Mononuclear cell (primary cell): ENCODE results near the gene LBP. TPM values are rescaled to one million over a fixed set of nuclear protein-coding genes. Genes with fewer than 3 reads are reported as not detected.
A peak's percentile ranks its signal among the peaks of the same experiment; 100 is the strongest.

Source experiments
- H3K27me3 ChIP-seq: 2 replicates; pipeline ENCODE4 v1.6.0; 2011; ENCODE audit warnings: low read length, control low read depth; ENCODE audit not compliant: insufficient read depth
- H3K4me1 ChIP-seq: 2 replicates; pipeline ENCODE4 v1.5.1; 2011; ENCODE audit warnings: mild to moderate bottlenecking, low read length, control low read depth; ENCODE audit not compliant: insufficient read depth
- H3K4me3 ChIP-seq: 2 replicates; pipeline ENCODE4 v1.5.1; 2011; ENCODE audit warnings: mild to moderate bottlenecking, low read length, moderate library complexity
- H3K9me3 ChIP-seq: 2 replicates; pipeline ENCODE4 v1.5.1; 2011; ENCODE audit warnings: low read depth, mild to moderate bottlenecking, control low read depth, low read length
- total RNA-seq: library from RNA; depleted of rRNA; stranded (reverse); fragments of >200 nt; gene quantifications from one replicate; pipeline ENCODE4 v1.2.3, GENCODE V29; 2012

Gene LBP, protein sequence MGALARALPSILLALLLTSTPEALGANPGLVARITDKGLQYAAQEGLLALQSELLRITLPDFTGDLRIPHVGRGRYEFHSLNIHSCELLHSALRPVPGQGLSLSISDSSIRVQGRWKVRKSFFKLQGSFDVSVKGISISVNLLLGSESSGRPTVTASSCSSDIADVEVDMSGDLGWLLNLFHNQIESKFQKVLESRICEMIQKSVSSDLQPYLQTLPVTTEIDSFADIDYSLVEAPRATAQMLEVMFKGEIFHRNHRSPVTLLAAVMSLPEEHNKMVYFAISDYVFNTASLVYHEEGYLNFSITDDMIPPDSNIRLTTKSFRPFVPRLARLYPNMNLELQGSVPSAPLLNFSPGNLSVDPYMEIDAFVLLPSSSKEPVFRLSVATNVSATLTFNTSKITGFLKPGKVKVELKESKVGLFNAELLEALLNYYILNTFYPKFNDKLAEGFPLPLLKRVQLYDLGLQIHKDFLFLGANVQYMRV
- not detected for total RNA-seq

DNA sequence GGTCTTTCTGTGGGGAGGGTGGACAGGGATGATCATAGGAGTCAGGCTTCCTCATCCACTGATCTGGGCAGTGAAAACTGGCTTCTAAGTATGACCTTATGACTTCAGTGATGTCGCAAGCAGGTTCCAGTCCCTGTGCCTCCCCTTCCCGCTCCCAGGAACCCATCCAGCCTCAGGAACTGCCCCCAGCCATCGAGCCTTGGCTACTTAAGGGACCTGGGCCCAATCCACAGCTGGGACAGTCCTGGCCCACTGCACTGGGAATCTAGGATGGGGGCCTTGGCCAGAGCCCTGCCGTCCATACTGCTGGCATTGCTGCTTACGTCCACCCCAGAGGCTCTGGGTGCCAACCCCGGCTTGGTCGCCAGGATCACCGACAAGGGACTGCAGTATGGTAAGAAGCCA lies at the start of gene LBP:
Gene LBP, plus strand, starts transcription at position 236 of the 405 bp plus-strand sequence. Its CDS starts 35 bp downstream, at position 271.
- Histone ChIP-seq H3K9me3 (no peaks in the 10 kb centered on the region), H3K4me1 (no peaks in the 10 kb centered on the region)

DNA sequence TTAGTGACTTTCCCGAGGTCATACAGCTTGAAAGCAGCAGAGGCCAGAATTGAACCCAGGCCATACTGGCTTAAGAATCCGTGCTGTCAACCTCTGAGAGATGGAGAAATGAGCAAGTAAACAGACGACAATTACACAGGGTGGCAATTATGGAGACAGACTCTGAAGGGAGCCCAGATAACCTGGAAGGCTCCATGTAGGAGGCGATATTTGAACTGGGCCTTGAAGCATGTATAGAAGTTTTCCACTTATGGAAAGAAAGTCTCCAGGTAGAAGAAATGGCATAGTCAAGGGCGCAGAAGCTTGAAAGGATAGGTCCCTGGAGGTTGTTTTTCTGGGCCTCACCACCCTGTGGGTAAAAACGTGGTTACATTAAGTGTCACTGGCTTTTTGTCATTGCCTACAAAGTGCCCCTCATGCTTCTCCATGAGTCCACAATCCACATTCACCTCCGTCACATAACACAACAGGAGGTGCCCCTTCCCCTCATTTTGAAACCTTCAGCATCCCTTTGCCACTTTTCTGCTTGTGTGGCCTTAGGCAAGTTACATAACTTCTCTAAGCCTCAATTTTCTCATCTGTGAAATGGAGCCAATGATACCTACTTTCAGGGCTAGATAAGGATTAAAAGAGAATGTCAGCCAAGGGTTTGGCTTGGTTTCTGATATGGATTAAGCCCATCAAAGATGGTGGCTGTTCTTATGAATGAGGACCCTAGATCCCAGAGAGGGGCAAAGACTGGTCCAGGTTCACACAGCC lies 48.2 kb upstream of the LBP start:
- Histone ChIP-seq H3K27me3 (peaks cover 4% of the 10 kb centered on the region), H3K9me3 (no peaks in the 10 kb centered on the region), H3K4me1 (peaks cover 89% of the 10 kb centered on the region), H3K4me3 (no peak overlapping the region)

More for the DNA sequence above, at the start of gene LBP:
- no peak within 1 kb of the TSS for H3K4me3 ChIP-seq
- no peaks in the 10 kb centered on the region for H3K27me3 ChIP-seq

DNA sequence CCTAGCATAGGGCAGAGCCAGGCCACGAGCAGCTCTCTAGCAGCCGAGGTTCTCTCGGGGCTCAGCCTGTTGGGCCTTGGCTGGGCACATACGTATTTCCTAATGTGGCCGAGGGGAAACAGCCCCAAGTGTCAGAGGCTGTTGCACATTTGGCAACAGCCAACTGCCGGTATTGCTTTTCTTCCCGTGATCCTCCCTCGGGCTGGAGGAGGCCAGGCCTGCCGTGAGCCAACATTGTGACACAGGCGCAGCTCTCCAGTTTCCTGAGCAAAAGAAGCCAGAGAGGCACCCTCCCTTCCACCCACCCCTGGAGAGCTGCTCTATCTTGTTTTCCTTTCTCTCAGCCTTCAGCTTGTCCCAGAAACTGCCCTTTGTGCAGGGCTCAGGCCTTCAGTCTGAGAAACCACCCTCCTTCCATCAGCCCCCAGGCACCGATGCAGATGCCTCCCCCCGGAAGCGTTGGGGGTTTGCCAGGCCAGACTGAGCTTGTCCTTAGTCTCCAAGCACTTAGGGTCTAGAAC lies 47.5 kb upstream of the LBP start:
- Histone ChIP-seq H3K9me3 (no peaks in the 10 kb centered on the region), H3K27me3 (peaks cover 9% of the 10 kb centered on the region), H3K4me1 (peaks cover 89% of the 10 kb centered on the region), H3K4me3 (no peak overlapping the region)

DNA sequence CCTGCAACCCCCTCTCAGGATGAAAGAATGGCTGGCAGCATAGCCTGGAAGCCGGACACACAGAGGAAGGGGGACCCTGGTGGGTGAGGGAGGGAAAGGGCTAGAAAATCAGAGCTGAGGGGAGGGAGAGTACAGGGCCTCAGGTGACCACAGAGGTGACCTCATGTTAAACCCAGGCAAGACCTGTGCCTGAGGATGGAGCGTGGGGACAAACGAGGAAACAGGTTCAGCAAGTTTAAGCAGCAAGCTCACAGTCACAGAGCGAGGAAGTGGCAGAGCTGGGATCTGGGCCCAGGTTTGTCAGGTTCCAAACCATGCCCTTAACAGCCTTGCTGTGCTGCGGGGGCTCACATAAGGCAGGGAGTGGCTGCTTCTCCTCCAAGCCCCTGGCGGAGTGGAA lies 46.3 kb upstream of the LBP start:
- Histone ChIP-seq H3K4me1 (peaks cover 89% of the 10 kb centered on the region), H3K27me3 (peaks cover 9% of the 10 kb centered on the region), H3K4me3 (no peak overlapping the region), H3K9me3 (no peaks in the 10 kb centered on the region)

DNA sequence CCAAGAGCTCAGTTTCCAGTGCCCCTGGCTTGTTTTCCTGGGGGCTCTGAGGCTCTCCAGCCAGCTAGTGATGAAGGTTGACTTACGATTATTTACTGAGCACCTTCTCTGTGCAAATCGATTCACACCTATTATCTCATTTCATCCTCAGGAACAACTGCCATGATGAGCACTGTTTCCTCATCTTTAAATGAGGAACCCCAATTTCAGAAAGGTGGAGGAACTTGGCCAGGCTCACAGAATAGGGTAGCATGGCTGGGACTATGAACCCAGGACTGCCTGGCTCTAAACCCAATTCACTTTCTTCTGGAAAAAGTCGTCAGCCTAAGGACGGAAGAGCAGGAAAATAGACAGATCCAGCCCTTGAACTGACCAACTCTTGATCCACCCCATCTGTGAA lies 45.8 kb upstream of the LBP start:
- Histone ChIP-seq H3K27me3 (peaks cover 9% of the 10 kb centered on the region), H3K4me3 (no peak overlapping the region), H3K9me3 (no peaks in the 10 kb centered on the region), H3K4me1 (peaks cover 89% of the 10 kb centered on the region)

DNA sequence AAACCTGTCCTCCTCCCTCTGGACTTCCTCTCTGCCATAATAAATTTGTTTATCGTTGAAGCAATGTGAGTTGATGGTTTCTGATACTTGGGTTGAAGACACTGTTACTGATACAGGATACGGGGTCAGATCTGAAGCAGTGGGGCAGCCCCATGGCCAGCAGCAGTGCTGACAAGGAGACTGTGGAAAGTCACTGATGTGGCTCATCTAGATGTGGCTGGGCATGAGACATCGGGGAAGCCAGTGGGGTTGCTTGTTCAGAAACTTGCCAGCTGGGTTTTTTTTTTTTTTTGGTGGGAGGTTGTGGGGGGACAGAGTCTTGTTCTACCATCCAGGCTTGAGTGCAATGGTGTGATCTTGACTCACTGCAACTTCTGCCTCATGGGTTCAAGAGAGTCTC lies 45.0 kb upstream of the LBP start:
- Histone ChIP-seq H3K4me1 (peaks cover 89% of the 10 kb centered on the region), H3K4me3 (no peak overlapping the region), H3K9me3 (no peaks in the 10 kb centered on the region), H3K27me3 (peaks cover 9% of the 10 kb centered on the region)

DNA sequence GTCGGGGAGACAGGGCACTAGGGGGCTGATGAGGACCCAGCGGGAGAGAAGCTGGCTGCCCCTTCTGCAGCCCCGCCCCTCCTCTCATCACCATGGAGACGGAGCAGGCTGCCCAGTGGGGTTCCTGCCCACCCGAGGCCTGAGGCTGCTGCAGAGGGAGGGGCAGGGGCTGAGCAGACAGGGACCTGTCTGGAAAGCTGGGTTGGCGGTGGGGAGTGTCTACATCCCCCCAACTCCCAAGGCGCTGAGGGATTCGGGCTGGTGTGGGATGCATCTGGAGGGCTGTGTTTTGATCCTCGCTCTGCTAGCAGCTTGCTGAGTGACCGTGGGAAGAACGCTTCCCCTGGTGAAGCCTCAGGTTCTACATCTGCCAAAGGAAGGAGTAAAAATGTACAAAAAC lies 43.5 kb upstream of the LBP start:
- no peaks in the 10 kb centered on the region for H3K9me3 ChIP-seq
- no peak overlapping the region for H3K4me3 ChIP-seq
- H3K4me1 ChIP-seq = peaks cover 92% of the 10 kb centered on the region
- peaks cover 9% of the 10 kb centered on the region for H3K27me3 ChIP-seq

DNA sequence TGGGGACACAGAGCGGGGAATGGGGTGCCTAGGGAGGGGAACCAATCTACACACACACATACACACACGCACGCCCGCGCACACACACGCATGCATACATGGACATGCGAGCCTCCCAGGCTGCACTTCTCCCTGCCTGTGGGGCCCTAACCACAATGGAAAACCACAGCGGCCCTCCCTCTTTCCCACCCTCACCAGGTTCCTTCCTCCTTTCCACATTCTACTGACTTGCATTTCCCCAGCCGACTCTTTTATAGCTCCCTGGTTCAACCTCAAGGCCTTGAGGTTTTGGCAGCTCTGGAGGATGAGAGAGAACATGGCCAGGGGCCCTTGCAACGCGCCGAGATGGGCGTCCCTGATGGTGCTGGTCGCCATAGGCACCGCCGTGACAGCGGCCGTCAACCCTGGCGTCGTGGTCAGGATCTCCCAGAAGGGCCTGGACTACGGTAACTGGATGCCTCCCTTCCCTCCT lies 42.3 kb upstream of the LBP start, which contains the start of gene BPI:
Gene BPI, plus strand, starts transcription at position 249 of the 472 bp plus-strand sequence. Its CDS starts 68 bp downstream, at position 317.
- peak within 1 kb of the TSS; percentile 9 for H3K4me3 ChIP-seq
- peaks cover 86% of the 10 kb centered on the region for H3K4me1 ChIP-seq
- no peaks in the 10 kb centered on the region for H3K9me3 ChIP-seq
- peaks cover 9% of the 10 kb centered on the region for H3K27me3 ChIP-seq

DNA sequence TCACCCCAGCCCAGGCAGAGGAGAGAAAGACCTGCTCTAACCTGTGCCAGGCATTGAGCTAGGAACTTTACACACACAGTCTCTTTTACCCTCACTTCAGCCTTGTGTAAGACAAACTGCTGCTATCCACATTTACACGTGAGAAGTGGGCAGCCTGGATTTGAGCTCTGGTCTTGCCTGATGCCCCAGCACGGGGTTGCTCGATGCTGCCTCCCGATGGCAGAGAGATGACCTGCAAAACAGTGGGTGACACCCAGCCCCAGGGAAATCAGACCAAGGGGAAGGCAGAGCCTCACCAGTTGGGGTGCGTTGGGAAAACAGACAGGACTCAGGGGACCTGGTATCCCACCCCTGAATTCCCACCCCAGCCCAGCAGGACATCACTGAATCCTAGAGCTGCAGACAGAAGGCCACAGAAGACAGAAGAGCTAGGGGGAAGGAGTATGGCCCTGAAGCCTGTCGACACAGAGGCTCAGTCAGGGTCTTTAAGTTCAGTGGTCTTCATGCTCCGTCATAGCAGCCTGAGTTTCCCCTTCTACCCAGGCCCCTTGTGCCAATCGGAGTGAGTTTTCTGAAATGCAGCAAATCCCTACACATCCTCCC lies 41.3 kb upstream of the LBP start:
- Histone ChIP-seq H3K4me3 (peak overlapping the region; percentile 9), H3K9me3 (no peaks in the 10 kb centered on the region), H3K27me3 (peaks cover 13% of the 10 kb centered on the region), H3K4me1 (peaks cover 76% of the 10 kb centered on the region)

DNA sequence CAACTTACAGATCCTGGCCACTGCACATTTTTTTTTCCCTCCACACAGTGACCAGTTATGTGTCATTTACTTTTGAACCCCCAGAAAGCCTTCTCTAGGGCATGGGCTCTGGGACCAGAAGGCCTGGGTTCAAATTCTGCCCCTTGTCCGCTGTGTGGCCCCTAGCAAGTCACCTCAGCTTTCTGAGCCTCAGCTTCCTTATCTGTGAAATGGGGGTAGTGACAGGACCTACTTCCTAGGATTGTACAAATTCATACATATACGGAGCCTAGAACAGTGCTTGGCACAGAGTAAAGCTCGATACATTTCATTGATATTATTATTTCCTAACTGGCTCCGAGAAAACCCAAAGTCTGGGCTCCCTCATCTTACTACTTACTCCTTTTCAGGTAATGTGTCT lies 40.7 kb upstream of the LBP start:
- H3K27me3 ChIP-seq = peaks cover 13% of the 10 kb centered on the region
- H3K9me3 ChIP-seq = no peaks in the 10 kb centered on the region
- no peak overlapping the region for H3K4me3 ChIP-seq
- H3K4me1 ChIP-seq = peaks cover 70% of the 10 kb centered on the region

DNA sequence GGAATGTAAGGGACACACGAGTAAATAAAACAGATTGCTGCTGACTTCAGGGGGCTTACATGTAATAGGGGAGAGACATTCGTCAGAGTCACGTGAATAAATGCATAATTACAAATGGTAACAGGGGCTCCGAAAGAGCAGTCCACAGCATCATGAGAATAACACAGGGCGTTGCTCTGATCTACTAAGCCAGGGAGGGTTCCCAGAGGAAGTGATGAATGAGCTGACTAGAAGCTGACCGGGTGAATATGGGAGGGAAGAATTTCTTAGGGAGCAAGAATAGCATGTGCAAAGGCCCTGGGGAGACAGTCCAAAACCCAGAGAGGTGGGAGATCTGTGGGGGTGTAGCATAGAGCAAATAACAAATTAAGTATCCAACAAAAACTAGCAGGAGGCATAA lies 39.9 kb upstream of the LBP start:
- no peak overlapping the region for H3K4me3 ChIP-seq
- H3K4me1 ChIP-seq = peaks cover 61% of the 10 kb centered on the region
- H3K27me3 ChIP-seq = peaks cover 13% of the 10 kb centered on the region
- no peaks in the 10 kb centered on the region for H3K9me3 ChIP-seq

DNA sequence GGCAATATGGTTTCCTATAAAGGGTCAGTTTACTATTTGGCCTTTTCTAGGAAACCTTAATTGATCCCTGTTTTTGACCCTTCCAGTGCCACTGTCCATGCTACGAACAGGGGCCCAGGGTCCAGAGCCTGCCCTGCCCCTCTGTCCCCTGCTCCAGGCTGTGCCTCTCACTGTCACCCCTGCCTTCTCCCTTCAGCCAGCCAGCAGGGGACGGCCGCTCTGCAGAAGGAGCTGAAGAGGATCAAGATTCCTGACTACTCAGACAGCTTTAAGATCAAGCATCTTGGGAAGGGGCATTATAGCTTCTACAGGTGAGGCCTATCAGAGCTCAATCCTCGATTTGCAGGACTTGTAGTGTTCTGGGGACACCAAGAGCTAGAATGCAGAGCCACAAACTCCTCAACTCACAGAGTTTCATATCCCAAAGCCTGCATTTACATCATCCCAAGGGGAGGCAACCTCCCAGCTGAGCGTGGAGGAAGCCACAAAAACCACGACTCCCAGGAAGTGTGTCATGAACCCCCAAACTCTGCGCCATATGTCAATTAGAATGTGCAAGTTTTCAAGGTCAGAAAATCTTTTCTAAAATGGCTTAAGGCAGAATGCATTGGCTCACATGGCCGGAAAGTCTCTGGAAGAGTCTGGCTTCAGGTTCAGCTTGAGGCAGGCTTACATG lies 38.8 kb upstream of the LBP start:
- Histone ChIP-seq H3K9me3 (no peaks in the 10 kb centered on the region), H3K4me1 (peaks cover 58% of the 10 kb centered on the region), H3K27me3 (peaks cover 13% of the 10 kb centered on the region), H3K4me3 (no peak overlapping the region)

DNA sequence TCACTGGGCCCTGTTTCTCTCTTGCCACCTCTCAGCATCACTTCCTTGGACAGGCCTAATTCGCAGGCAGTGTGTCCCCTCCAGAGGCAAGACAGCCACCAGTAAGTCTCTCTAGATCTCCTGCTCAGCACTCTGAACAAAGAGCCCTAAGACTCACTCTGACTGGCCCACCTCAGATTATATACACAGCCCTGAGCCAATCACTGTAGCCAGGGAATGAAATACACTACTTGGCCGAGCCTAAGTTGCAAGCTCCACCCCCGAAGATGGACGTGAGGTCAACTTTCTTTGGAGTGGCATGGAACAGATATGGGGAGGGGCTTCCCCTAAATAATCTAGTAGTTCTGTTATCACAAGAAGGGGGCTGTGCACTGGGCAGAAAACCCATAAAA lies 38.2 kb upstream of the LBP start:
- Histone ChIP-seq H3K4me1 (peaks cover 52% of the 10 kb centered on the region), H3K27me3 (peaks cover 10% of the 10 kb centered on the region), H3K4me3 (no peak overlapping the region), H3K9me3 (no peaks in the 10 kb centered on the region)

DNA sequence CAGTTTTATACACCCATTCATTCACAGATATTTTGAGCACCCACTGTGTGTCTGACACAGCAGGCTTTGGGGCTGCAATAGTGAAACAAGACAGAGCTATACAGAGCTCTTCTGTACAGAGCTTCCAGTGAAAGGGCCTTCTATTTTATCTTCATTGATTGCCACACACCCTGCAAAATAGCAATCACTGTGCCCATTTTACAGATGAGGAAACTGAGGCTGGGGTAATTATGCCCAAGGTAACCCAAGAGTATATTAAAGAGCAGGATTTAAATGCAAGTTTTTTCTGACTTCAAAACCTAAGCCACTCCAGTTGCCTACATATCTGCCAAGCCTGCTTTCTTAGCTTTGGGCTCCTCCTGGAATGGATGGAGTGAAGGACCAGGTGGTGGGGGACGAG lies 37.8 kb upstream of the LBP start:
- no peak overlapping the region for H3K4me3 ChIP-seq
- peaks cover 5% of the 10 kb centered on the region for H3K27me3 ChIP-seq
- no peaks in the 10 kb centered on the region for H3K9me3 ChIP-seq
- peaks cover 48% of the 10 kb centered on the region for H3K4me1 ChIP-seq
